Measurements from ENCODE around the gene METTL27. TPM values are rescaled to one million over a fixed set of nuclear protein-coding genes. Genes with fewer than 3 reads are reported as not detected.

METTL27 gene
- total and polyA plus RNA-seq, 4 donors: 0.49 to 4.2 (median 0.73) TPM

DNA sequence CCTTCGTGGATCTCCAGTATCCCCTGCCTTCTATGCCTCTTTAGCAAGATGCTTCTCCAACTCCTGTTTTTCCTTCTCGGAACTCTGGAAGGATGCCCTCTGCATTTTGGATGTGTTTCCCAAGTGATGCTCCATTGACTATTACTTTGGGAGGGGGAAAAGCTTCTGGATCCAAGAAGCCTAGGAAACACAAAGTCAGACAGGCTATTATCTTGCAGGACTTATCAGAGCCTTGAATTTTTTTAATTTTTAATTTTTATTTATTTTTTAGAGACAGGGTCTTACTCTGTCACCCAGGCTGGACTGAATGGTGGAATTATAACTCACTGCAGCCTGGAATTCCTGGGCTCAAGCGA is 39.7 kb upstream of the METTL27 start:
- no peak for DNase-seq (ENCODE audit: low read depth in 4 of 6, low spot score in 6 of 6)
- Histone ChIP-seq H3K4me3 (ENCODE audit: low read depth, low read length) (no peak overlapping the region), H3K9me3 (ENCODE audit: control insufficient read depth, insufficient read depth, low read length) (no peaks in the 10 kb centered on the region), H3K27ac (ENCODE audit: low read depth, low read length) (no peak overlapping the region), H3K36me3 (ENCODE audit: control insufficient read depth, insufficient read depth, low read length) (no peaks in the 10 kb centered on the region), H3K27me3 (ENCODE audit: control insufficient read depth, insufficient read depth, low read length) (peaks cover under 1% of the 10 kb centered on the region), H3K4me1 (ENCODE audit: control insufficient read depth, insufficient read depth, low read length) (peaks cover 23% of the 10 kb centered on the region)
- 86% methylated on average over 1 of the region's 3 CpGs for WGBS (ENCODE audit: insufficient coverage)

DNA sequence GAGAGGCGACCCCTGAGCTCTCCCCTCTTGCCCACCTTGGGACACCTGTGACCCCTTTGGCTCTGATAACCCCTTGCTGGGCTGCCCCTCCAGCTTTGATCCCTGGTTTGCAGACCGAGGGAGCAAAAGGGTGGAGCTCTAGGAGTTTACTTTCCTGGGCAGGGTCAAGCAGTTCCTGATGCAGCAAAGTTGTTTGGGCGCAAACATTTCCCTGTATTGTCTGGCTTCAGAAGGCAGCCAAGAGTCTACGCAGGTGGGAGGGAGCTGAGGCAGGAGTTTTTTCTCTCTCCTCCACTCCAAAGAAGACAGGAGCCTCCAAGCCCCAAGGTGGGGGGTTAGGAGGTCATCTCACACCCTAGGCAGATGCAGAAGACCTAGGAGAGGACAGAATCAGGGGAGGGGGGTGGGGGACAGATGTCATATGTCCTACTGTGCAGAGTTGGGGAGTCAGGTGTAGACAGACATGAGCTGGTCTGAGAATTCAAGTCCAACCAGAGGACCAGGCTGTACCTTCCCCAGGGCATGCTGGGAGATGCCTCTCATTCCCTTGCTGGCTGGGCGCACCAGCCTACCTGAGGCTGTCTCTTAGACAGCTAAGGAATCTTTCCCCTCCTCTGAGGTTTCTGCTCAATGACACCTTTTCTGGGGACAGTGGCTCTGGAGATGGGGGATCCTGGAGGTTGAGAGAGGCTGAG is 39.2 kb upstream of the METTL27 start:
- Histone ChIP-seq H3K4me1 (ENCODE audit: control insufficient read depth, insufficient read depth, low read length) (peaks cover 18% of the 10 kb centered on the region), H3K9me3 (ENCODE audit: control insufficient read depth, insufficient read depth, low read length) (no peaks in the 10 kb centered on the region), H3K36me3 (ENCODE audit: control insufficient read depth, insufficient read depth, low read length) (no peaks in the 10 kb centered on the region), H3K27me3 (ENCODE audit: control insufficient read depth, insufficient read depth, low read length) (no peaks in the 10 kb centered on the region), H3K27ac (ENCODE audit: low read depth, low read length) (peak overlapping the region; percentile 15), H3K4me3 (ENCODE audit: low read depth, low read length) (no peak overlapping the region)
- 47% methylated on average over 2 of the region's 5 CpGs for WGBS (ENCODE audit: insufficient coverage)
- DNase-seq (ENCODE audit: low read depth in 4 of 6, low spot score in 6 of 6): no peak

DNA sequence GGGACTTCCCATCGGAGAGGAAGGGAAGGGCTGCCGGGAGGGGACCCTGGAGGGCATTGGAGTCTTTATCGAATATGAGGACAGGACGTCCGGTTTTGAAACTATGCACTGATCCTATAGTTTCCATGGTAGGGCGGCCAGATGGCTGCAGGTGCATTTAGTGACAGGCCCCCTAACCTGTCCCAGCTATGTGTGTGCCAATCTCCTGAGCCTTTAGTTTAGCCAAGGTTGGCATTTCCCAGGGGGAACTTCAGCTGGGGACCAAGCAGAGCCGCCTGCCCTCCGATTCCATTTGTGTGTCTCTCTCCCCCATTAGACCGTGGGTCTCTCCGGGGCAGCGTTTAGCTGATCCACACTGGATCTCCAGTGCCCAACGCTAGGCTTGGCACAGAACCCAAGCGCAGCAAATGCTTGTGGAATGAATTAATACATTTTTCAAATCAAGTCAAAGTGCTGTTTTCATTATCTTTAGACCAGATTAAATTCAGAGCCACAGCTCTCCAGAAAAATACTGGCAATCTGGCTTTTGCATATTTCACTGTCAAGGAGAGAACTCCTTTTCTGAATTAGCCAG is 38.5 kb upstream of the METTL27 start:
- 84% methylated on average over 9 of the region's 13 CpGs for WGBS (ENCODE audit: insufficient coverage)
- DNase-seq (ENCODE audit: low read depth in 4 of 6, low spot score in 6 of 6): no peak
- H3K9me3 ChIP-seq (ENCODE audit: control insufficient read depth, insufficient read depth, low read length): no peaks in the 10 kb centered on the region
- peak overlapping the region; percentile 57 for H3K27ac ChIP-seq (ENCODE audit: low read depth, low read length)
- H3K4me3 ChIP-seq (ENCODE audit: low read depth, low read length): no peak overlapping the region
- no peaks in the 10 kb centered on the region for H3K27me3 ChIP-seq (ENCODE audit: control insufficient read depth, insufficient read depth, low read length)
- peaks cover 13% of the 10 kb centered on the region for H3K4me1 ChIP-seq (ENCODE audit: control insufficient read depth, insufficient read depth, low read length)
- no peaks in the 10 kb centered on the region for H3K36me3 ChIP-seq (ENCODE audit: control insufficient read depth, insufficient read depth, low read length)

DNA sequence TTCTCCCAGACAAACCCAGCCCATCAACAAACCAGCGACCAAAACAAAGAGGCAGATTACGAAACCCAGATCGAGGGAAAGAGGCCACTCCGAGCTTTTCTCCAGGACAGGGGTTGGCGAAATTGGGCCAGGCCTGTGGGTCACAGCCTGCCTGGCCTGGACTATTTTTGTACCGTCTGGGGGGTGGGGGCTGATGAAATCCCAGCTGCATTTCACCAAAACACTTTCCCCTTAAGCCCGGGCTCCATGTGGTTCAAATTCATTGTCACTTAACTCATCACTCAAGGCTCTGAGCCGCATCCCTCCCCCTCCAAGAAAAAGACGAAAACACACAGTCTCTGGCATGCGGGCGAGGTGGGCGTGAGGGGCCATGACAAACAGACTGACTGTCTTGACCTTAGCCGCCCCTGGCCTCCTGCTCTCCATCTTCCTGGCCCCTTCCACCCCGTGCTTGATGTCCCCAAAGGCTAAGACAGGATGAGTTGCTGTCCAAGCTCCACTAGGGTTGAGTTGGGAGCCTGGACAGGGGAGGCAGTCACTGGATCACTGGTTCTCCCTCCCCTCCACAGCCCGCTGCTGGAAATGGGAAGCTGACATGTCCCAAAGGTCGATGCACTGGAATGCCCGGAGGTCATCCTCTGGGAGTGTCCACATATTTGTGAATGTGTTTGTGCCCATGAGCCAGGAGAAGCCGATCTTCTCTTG is 37.8 kb upstream of the METTL27 start:
- Histone ChIP-seq H3K4me1 (ENCODE audit: control insufficient read depth, insufficient read depth, low read length) (peaks cover 13% of the 10 kb centered on the region), H3K27me3 (ENCODE audit: control insufficient read depth, insufficient read depth, low read length) (no peaks in the 10 kb centered on the region), H3K36me3 (ENCODE audit: control insufficient read depth, insufficient read depth, low read length) (no peaks in the 10 kb centered on the region), H3K27ac (ENCODE audit: low read depth, low read length) (peak overlapping the region; percentile 57), H3K4me3 (ENCODE audit: low read depth, low read length) (no peak overlapping the region), H3K9me3 (ENCODE audit: control insufficient read depth, insufficient read depth, low read length) (no peaks in the 10 kb centered on the region)
- WGBS (ENCODE audit: insufficient coverage): 74% methylated on average over 8 of the region's 18 CpGs
- DNase-seq (ENCODE audit: low read depth in 4 of 6, low spot score in 6 of 6): no peak

DNA sequence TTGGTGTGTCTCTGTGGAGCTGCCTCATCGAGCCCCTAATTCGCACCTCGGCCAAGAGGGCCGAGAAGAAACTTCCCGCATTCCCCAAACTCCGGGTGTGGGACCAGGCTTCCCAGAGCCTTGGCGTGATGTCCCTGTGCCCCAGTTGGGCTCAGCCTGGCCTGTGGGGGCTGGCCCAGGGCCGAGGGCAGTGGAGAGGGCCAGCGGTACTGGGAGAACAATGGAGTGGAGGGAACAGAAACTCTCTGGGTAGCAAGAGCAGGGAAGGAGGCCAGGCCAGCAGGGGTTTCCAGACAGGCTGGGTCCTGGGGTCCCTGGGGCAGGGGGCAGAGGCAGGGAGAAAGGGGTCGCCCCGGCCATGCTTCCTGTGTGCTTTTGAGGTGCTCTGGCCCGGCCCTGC is 34.7 kb upstream of the METTL27 start:
- WGBS (ENCODE audit: insufficient coverage): 76% methylated on average over 12 of the region's 12 CpGs
- DNase-seq (ENCODE audit: low read depth in 4 of 6, low spot score in 6 of 6): no peak
- Histone ChIP-seq H3K9me3 (ENCODE audit: control insufficient read depth, insufficient read depth, low read length) (no peaks in the 10 kb centered on the region), H3K36me3 (ENCODE audit: control insufficient read depth, insufficient read depth, low read length) (no peaks in the 10 kb centered on the region), H3K27ac (ENCODE audit: low read depth, low read length) (no peak overlapping the region), H3K4me1 (ENCODE audit: control insufficient read depth, insufficient read depth, low read length) (peaks cover 17% of the 10 kb centered on the region), H3K27me3 (ENCODE audit: control insufficient read depth, insufficient read depth, low read length) (no peaks in the 10 kb centered on the region), H3K4me3 (ENCODE audit: low read depth, low read length) (no peak overlapping the region)

DNA sequence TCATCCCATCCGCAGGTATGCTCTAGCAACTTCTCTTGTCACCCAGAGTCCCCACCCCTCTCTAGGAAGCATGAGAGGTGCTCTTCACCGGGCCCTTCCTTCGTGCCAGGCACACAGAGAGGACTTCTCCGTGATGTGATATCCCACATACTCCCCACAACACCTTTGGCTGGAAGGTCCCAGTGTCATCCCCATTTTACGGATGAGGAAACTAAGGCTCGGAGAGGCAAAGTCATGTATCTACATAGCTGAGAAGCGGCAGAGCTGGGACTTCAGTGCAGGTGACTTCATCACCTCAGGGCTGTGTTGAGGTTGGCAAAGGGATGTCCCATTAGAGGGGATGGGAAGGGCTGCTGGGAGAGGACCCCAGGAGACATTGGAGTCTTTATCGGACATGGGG is 34.0 kb upstream of the METTL27 start:
- Histone ChIP-seq H3K4me3 (ENCODE audit: low read depth, low read length) (no peak overlapping the region), H3K4me1 (ENCODE audit: control insufficient read depth, insufficient read depth, low read length) (peaks cover 23% of the 10 kb centered on the region), H3K36me3 (ENCODE audit: control insufficient read depth, insufficient read depth, low read length) (no peaks in the 10 kb centered on the region), H3K27me3 (ENCODE audit: control insufficient read depth, insufficient read depth, low read length) (no peaks in the 10 kb centered on the region), H3K9me3 (ENCODE audit: control insufficient read depth, insufficient read depth, low read length) (no peaks in the 10 kb centered on the region), H3K27ac (ENCODE audit: low read depth, low read length) (no peak overlapping the region)
- 91% methylated on average over 8 of the region's 8 CpGs for WGBS (ENCODE audit: insufficient coverage)
- DNase-seq (ENCODE audit: low read depth in 4 of 6, low spot score in 6 of 6): no peak

DNA sequence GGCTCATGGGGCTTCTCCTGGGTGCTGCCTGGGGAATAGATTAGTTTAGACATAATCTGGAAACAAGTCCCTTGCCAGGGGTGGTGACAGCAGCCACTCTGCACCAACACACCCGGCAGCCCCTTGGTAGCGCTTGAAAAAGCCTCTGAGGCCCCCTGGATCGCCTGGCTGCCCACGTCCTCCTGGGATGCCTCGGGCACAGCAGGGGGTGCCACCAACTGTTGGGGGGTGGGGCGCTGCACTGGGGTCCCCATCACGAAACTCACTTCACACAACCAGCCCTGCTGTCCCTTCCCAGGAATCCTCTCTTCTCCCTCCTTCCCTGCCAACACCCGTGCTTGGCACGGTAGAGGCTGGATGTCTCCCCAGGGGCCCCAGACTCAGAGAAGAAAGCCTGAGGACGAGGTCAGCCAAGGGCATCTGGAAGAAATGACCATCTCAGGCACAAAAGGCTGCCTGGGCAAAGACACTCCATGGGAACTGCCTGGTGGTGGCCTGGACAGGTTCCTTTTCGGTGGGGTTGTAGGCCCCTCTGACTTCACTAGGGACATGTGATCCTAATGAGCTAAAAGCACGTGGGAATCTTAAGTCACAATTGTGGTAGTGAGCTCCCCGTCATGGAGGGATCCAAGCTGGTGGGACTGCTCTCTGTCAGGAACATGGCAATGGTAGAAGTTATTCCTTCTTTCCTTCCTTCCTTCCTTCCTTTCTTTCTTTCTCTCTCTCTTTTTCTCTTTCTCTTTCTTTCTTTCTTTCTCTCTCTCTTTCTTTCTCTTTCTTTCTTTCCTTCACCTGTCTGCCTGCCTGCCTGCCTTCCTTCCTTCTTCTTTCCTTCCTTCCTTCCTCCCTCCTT is 30.0 kb upstream of the METTL27 start:
- Histone ChIP-seq H3K4me1 (ENCODE audit: control insufficient read depth, insufficient read depth, low read length) (peaks cover 29% of the 10 kb centered on the region), H3K27ac (ENCODE audit: low read depth, low read length) (no peak overlapping the region), H3K36me3 (ENCODE audit: control insufficient read depth, insufficient read depth, low read length) (no peaks in the 10 kb centered on the region), H3K9me3 (ENCODE audit: control insufficient read depth, insufficient read depth, low read length) (no peaks in the 10 kb centered on the region), H3K27me3 (ENCODE audit: control insufficient read depth, insufficient read depth, low read length) (no peaks in the 10 kb centered on the region), H3K4me3 (ENCODE audit: low read depth, low read length) (no peak overlapping the region)
- WGBS (ENCODE audit: insufficient coverage): 47% methylated on average over 11 of the region's 13 CpGs
- no peak for DNase-seq (ENCODE audit: low read depth in 4 of 6, low spot score in 6 of 6)

DNA sequence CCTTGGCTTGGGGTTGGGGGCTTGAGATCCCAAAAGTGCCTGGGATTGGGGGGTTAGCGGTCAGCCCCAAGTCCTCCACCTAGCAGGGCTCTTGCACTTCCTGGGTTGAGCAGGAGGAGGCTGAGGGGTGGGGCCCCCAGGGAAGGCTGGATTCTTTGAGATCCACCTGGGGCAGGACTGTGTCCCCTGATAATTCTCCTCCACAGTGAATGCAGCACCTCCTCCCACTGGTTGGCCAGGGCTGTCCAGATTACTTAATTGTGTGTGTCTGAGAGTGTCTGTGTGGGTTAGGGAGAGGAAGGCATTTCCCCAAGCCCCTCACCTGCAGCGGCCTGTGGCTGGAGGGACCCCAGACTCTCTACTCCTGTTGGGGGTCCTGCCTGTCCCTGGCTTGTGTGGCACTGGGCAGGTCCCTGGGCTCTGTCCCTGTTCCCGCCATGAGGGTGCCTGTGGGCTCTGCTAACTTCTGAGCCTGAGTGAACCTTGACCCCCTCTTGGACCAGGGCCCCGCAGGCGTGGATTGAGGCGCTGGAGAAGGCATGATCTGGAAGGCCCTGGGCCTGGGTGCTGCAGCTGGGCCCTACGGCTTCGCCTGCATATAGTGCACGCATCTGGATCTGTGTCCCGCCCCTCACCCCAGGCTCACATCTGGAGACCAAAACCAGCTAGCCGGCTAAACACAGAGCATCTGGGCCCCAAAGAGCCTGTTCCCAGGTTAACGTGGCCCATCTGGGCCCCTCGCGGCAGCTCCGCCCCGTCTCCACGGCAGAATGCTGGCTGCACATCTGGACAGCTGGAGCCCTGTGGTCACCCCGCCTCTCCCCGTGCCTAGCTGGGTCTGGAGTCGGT is 29.1 kb upstream of the METTL27 start:
- Histone ChIP-seq H3K9me3 (ENCODE audit: control insufficient read depth, insufficient read depth, low read length) (no peaks in the 10 kb centered on the region), H3K36me3 (ENCODE audit: control insufficient read depth, insufficient read depth, low read length) (no peaks in the 10 kb centered on the region), H3K4me3 (ENCODE audit: low read depth, low read length) (no peak overlapping the region), H3K27me3 (ENCODE audit: control insufficient read depth, insufficient read depth, low read length) (no peaks in the 10 kb centered on the region), H3K4me1 (ENCODE audit: control insufficient read depth, insufficient read depth, low read length) (peaks cover 29% of the 10 kb centered on the region), H3K27ac (ENCODE audit: low read depth, low read length) (no peak overlapping the region)
- no peak for DNase-seq (ENCODE audit: low read depth in 4 of 6, low spot score in 6 of 6)
- WGBS (ENCODE audit: insufficient coverage): 71% methylated on average over 19 of the region's 20 CpGs

DNA sequence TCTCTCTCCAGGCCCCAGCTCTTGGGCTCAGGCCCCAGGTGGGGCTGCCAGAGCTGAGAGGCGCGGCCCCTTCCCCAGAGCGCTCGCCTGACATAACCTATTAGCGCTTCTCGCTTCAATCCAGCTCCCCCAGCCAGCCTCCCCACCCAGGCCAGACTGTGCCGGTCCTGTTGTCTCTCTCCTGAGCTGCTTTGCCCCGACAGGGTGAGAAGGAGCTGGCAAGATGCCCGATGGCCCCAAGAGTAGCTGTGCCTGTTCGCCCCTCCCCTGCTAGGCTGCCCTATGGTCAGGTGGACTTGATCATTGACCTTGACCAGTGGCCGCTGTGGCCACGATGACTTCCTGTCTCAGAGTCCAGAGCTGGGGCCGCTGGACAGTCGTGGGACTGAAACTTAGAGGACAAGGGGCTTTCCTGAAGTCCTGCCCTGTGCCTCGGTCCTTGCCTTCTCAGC is 27.8 kb upstream of the METTL27 start:
- DNase-seq (ENCODE audit: low read depth in 4 of 6, low spot score in 6 of 6): no peak
- Histone ChIP-seq H3K4me3 (ENCODE audit: low read depth, low read length) (no peak overlapping the region), H3K36me3 (ENCODE audit: control insufficient read depth, insufficient read depth, low read length) (no peaks in the 10 kb centered on the region), H3K27ac (ENCODE audit: low read depth, low read length) (peak overlapping the region; percentile 40), H3K27me3 (ENCODE audit: control insufficient read depth, insufficient read depth, low read length) (no peaks in the 10 kb centered on the region), H3K9me3 (ENCODE audit: control insufficient read depth, insufficient read depth, low read length) (no peaks in the 10 kb centered on the region), H3K4me1 (ENCODE audit: control insufficient read depth, insufficient read depth, low read length) (peaks cover 29% of the 10 kb centered on the region)
- WGBS (ENCODE audit: insufficient coverage): 51% methylated on average over 15 of the region's 15 CpGs
